ENCODE measurements around the gene SAC3D1.
A peak's percentile ranks its signal among the peaks of the same experiment; 100 is the strongest.
"Not testable (repeated sequence)": the region's sequence is repeated elsewhere in the genome, so short reads cannot be mapped to it uniquely, and the experiment has no call there.

The SAC3D1 gene

GRCh38 chr11:65023502-65023901, 17.5 kb upstream of the SAC3D1 start:
- DNase-seq (ENCODE audit: low read depth in 2 of 2), result not testable (repeated sequence)

GRCh38 chr11:65026810-65027209, 14.2 kb upstream of the SAC3D1 start:
- no peak for DNase-seq (ENCODE audit: low read depth in 2 of 2)

GRCh38 chr11:65027213-65028067, 13.6 kb upstream of the SAC3D1 start, which contains the start of gene SNX15:
Gene SNX15, plus strand, starts transcription at chr11:65027439. Its CDS starts 99 bp downstream, at chr11:65027538.
- DNase-seq (ENCODE audit: low read depth in 2 of 2), result peak; percentile 73 to 78

- no peak for DNase-seq (ENCODE audit: low read depth in 2 of 2)
Observed at GRCh38 chr11:65032216-65032615, 8.8 kb upstream of the SAC3D1 start.

- DNase-seq (ENCODE audit: low read depth in 2 of 2), result no peak
Observed at GRCh38 chr11:65034423-65034822, 6.6 kb upstream of the SAC3D1 start.

- no peak for DNase-seq (ENCODE audit: low read depth in 2 of 2)
Observed at GRCh38 chr11:65035579-65035978, 5.4 kb upstream of the SAC3D1 start.

GRCh38 chr11:65036931-65037330, 4.1 kb upstream of the SAC3D1 start:
- DNase-seq (ENCODE audit: low read depth in 2 of 2), result no peak

- DNase-seq (ENCODE audit: low read depth in 2 of 2), result no peak
Observed at GRCh38 chr11:65040520-65040846, 527 bp upstream of the SAC3D1 start.

GRCh38 chr11:65042891-65043290, 1.9 kb downstream of the SAC3D1 start:
- DNase-seq (ENCODE audit: low read depth in 2 of 2), result no peak

- DNase-seq (ENCODE audit: low read depth in 2 of 2), result no peak
Observed at GRCh38 chr11:65043881-65044501, 3.0 kb downstream of the SAC3D1 start.

- no peak for DNase-seq (ENCODE audit: low read depth in 2 of 2)
Observed at GRCh38 chr11:65045061-65045460, 4.1 kb downstream of the SAC3D1 start.

- no peak for DNase-seq (ENCODE audit: low read depth in 2 of 2)
Observed at GRCh38 chr11:65045728-65046127, 4.7 kb downstream of the SAC3D1 start.

- no peak for DNase-seq (ENCODE audit: low read depth in 2 of 2)
Observed at GRCh38 chr11:65047581-65048422, 6.8 kb downstream of the SAC3D1 start.

- DNase-seq (ENCODE audit: low read depth in 2 of 2), result no peak
Observed at GRCh38 chr11:65051398-65051858, 10.4 kb downstream of the SAC3D1 start.

GRCh38 chr11:65053827-65054508, 13.0 kb downstream of the SAC3D1 start:
- no peak for DNase-seq (ENCODE audit: low read depth in 2 of 2)

- no peak for DNase-seq (ENCODE audit: low read depth in 2 of 2)
Observed at GRCh38 chr11:65055538-65055937, 14.5 kb downstream of the SAC3D1 start.

- DNase-seq (ENCODE audit: low read depth in 2 of 2), result no peak
Observed at GRCh38 chr11:65056999-65057398, 16.0 kb downstream of the SAC3D1 start.

GRCh38 chr11:65057526-65057925, 16.5 kb downstream of the SAC3D1 start:
- no peak for DNase-seq (ENCODE audit: low read depth in 2 of 2)

GRCh38 chr11:65058012-65058411, 17.0 kb downstream of the SAC3D1 start:
- no peak for DNase-seq (ENCODE audit: low read depth in 2 of 2)

GRCh38 chr11:65058419-65059054, 17.5 kb downstream of the SAC3D1 start, which contains the start of gene NAALADL1:
Gene NAALADL1, minus strand, starts transcription at chr11:65058553. Its CDS starts 32 bp downstream, at chr11:65058521.
- DNase-seq (ENCODE audit: low read depth in 2 of 2), result no peak

GRCh38 chr11:65059523-65059922, 18.5 kb downstream of the SAC3D1 start:
- DNase-seq (ENCODE audit: low read depth in 2 of 2), result no peak
